Neural progenitor cell (in vitro differentiated cells): ENCODE results near the gene CACNA1B.

Source experiments
- EZH2phosphoT487 ChIP-seq: fragments of 200-600 bp; sonication (generic); IDR thresholded peaks from 2 replicates; pipeline ENCODE4 v1.6.1; 2017; ENCODE audit warnings: antibody characterized with exemption
- TF ChIP-seq, protein P1 (sequence below): fragments of 200-600 bp; sonication (generic); IDR thresholded peaks from 2 replicates; pipeline ENCODE4 v1.5.1; 2017; ENCODE audit warnings: antibody characterized with exemption, mild to moderate bottlenecking

DNA sequence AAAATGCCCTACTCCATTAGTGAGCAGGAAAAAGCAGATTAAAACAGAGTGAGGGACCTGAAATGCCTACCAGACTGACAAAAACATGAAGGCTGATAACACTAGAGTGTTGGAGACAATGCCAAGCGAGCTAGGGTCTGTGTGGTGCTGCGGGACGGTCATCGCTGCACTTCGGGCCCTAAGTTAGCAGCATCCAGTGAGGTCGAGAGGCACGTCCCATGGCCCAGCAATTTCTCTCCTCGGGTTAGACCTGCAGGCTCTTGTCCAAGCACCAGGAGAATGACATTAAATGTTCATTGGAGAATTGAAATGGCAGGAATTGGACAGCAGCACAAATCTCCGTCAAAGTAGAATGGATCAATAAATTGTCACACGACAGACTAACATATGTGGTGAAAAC is 5.3 kb upstream of the CACNA1B start:
- TF ChIP-seq, protein P1, sequence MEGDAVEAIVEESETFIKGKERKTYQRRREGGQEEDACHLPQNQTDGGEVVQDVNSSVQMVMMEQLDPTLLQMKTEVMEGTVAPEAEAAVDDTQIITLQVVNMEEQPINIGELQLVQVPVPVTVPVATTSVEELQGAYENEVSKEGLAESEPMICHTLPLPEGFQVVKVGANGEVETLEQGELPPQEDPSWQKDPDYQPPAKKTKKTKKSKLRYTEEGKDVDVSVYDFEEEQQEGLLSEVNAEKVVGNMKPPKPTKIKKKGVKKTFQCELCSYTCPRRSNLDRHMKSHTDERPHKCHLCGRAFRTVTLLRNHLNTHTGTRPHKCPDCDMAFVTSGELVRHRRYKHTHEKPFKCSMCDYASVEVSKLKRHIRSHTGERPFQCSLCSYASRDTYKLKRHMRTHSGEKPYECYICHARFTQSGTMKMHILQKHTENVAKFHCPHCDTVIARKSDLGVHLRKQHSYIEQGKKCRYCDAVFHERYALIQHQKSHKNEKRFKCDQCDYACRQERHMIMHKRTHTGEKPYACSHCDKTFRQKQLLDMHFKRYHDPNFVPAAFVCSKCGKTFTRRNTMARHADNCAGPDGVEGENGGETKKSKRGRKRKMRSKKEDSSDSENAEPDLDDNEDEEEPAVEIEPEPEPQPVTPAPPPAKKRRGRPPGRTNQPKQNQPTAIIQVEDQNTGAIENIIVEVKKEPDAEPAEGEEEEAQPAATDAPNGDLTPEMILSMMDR = no peak
- no peak for TF ChIP-seq EZH2phosphoT487
